ENCODE data around the gene ZNRF3. TPM values are rescaled to one million over a fixed set of nuclear protein-coding genes. Genes with fewer than 3 reads are reported as not detected.

Gene ZNRF3
- total RNA-seq, 4 donors from 2014 or later: 10.4 to 18.0 (median 14.2) TPM

- H3K9me3 ChIP-seq: no peaks in the 10 kb centered on the region
- no peak for TF ChIP-seq POLR2A (IDR thresholded peaks at IDR 0.05)
- no peak for TF ChIP-seq CTCF (IDR thresholded peaks at IDR 0.05)
- 9 to 23% methylated on average over 2 of the region's 2 CpGs for WGBS, 2 donors
- no peaks in the 10 kb centered on the region for H3K27me3 ChIP-seq
- H3K27ac ChIP-seq: no peak overlapping the region
- H3K4me3 ChIP-seq (replicated peaks in 1 of 3): no peak overlapping the region
- intact Hi-C loops (cut with DNase I): loop anchor here (2.0 to 10.0 kb wide), 3 partner anchors 187 to 997 kb away; no protein-coding TSS in a partner anchor
- peak; percentile 65 to 66 for DNase-seq
- H3K36me3 ChIP-seq: peaks cover 0 to 3% of the 10 kb centered on the region in 2 donors
- peaks cover 12 to 14% of the 10 kb centered on the region in 2 donors for H3K4me1 ChIP-seq
Measured at GRCh38 chr22:29041408-29041807, 158.0 kb downstream of the ZNRF3 start.

GRCh38 chr22:29043906-29044575 lies 160.7 kb downstream of the ZNRF3 start:
- H3K36me3 ChIP-seq: peaks cover 12 to 20% of the 10 kb centered on the region in 2 donors

GRCh38 chr22:29044657-29045176 lies 161.3 kb downstream of the ZNRF3 start:
- WGBS, 2 donors: 81 to 91% methylated on average over 13 of the region's 13 CpGs
- H3K4me3 ChIP-seq (replicated peaks in 1 of 3): no peak overlapping the region
- peaks cover 18 to 27% of the 10 kb centered on the region in 2 donors for H3K36me3 ChIP-seq
- H3K27me3 ChIP-seq: no peaks in the 10 kb centered on the region
- peaks cover 12 to 14% of the 10 kb centered on the region in 2 donors for H3K4me1 ChIP-seq
- no peaks in the 10 kb centered on the region for H3K9me3 ChIP-seq
- intact Hi-C loops (cut with DNase I): loop anchor here (10.0 kb wide), 2 partner anchors 450 to 1000 kb away; no protein-coding TSS in a partner anchor
- DNase-seq: no peak
- peak overlapping the region in 1 of 3 donors; percentile 47 for H3K27ac ChIP-seq
- no peak for TF ChIP-seq CTCF (IDR thresholded peaks at IDR 0.05)
- no peak for TF ChIP-seq POLR2A (IDR thresholded peaks at IDR 0.05)

More at GRCh38 chr22:29043906-29044575, 160.7 kb downstream of the ZNRF3 start:
- intact Hi-C loops (cut with DNase I): loop anchor here (10.0 kb wide), 2 partner anchors 449 to 999 kb away; no protein-coding TSS in a partner anchor
- Histone ChIP-seq H3K9me3 (no peaks in the 10 kb centered on the region), H3K27me3 (no peaks in the 10 kb centered on the region), H3K27ac (peak overlapping the region in 1 of 3 donors; percentile 47), H3K4me3 (replicated peaks in 1 of 3) (no peak overlapping the region), H3K4me1 (peaks cover 12 to 14% of the 10 kb centered on the region in 2 donors)
- no peak for DNase-seq
- 85 to 90% methylated on average over 7 of the region's 7 CpGs for WGBS, 2 donors
- TF ChIP-seq CTCF (IDR thresholded peaks at IDR 0.05) (no peak), POLR2A (IDR thresholded peaks at IDR 0.05) (no peak)

- no peak for DNase-seq
- Histone ChIP-seq H3K4me1 (no peaks in the 10 kb centered on the region), H3K36me3 (peaks cover 29 to 43% of the 10 kb centered on the region in 2 donors), H3K27me3 (no peaks in the 10 kb centered on the region), H3K27ac (no peak overlapping the region), H3K4me3 (replicated peaks in 1 of 3) (no peak overlapping the region), H3K9me3 (no peaks in the 10 kb centered on the region)
- 94 to 95% methylated on average over 29 to 30 of the region's 31 CpGs for WGBS, 2 donors
- TF ChIP-seq CTCF (IDR thresholded peaks at IDR 0.05): no peak
- no peak for TF ChIP-seq POLR2A (IDR thresholded peaks at IDR 0.05)
- intact Hi-C loops (cut with DNase I): loop anchor here (10.0 kb wide), 2 partner anchors 454 to 1004 kb away; no protein-coding TSS in a partner anchor
Measured at GRCh38 chr22:29048822-29049654, 165.7 kb downstream of the ZNRF3 start.
